ENCODE data around the gene ACOT11. TPM values are rescaled to one million over a fixed set of nuclear protein-coding genes. Genes with fewer than 3 reads are reported as not detected.

ACOT11 gene
- total and polyA plus RNA-seq, 9 of the 15 experiments (the other 6 are each of a cell fraction or from before 2014, with no cell fraction given), result 0.04 to 1.2 (median 0.64) TPM; not detected in 2

GRCh38 chr1:54602554-54602953, 54.5 kb downstream of the ACOT11 start:
- in situ Hi-C loops (cut with MboI) (no loop called here), intact Hi-C loops (cut with micrococcal nuclease) (no loop called here)
- 8% methylated on average over 15 of the region's 18 CpGs for WGBS (ENCODE audit: insufficient coverage, low coverage, missing lambda C conversion rate)
- Histone ChIP-seq H3K9me3 (replicated peaks; ENCODE audit: control insufficient read depth, insufficient read depth, low read depth, low read length) (no peaks in the 10 kb centered on the region), H3K27me3 (ENCODE audit: control insufficient read depth in 2 of 2, insufficient read depth in 2 of 2, low read length in 2 of 2) (peaks cover 46 to 74% of the 10 kb centered on the region in 2 experiments), H3K4me3 (no peak overlapping the region), H3K36me3 (ENCODE audit: control insufficient read depth, insufficient read depth, low read length) (no peaks in the 10 kb centered on the region), H3K79me2 (ENCODE audit: control insufficient read depth, insufficient read depth, low read length) (no peaks in the 10 kb centered on the region), H4K20me1 (replicated peaks; ENCODE audit: control insufficient read depth, insufficient read depth, low read length) (peaks cover 7% of the 10 kb centered on the region; the same call in 1 of the 2 replicates), H3K9me1 (ENCODE audit: control insufficient read depth, insufficient read depth, low read length) (no peaks in the 10 kb centered on the region), H3K9ac (ENCODE audit: insufficient read depth in 1 of 2, low read depth in 2 of 2, low read length in 2 of 2) (no peak overlapping the region; a peak in 1 of 4 replicates), H3K4me1 (replicated peaks in 1 of 2; ENCODE audit: control insufficient read depth in 2 of 2, insufficient read depth in 2 of 2, low read length in 2 of 2) (peaks cover 0 to 11% of the 10 kb centered on the region in 2 experiments; a peak in 2 of 5 replicates), H3K27ac (ENCODE audit: extremely low read depth, low read depth, low read length) (no peak overlapping the region), H3K4me2 (ENCODE audit: insufficient read depth, low read length) (no peak overlapping the region), H2AFZ (ENCODE audit: low read depth, low read length) (no peak overlapping the region)
- ATAC-seq, result no peak; the same call in 2 of the 3 replicates
- TF ChIP-seq SAFB2 (IDR thresholded peaks at IDR 0.05; ENCODE audit: borderline replicate concordance, low read depth, low read length, severe bottlenecking) (no peak), CBFB (CRISPR knock-in tag; IDR thresholded peaks at IDR 0.05) (no peak), FOXP1 (CRISPR knock-in tag; IDR thresholded peaks at IDR 0.05) (no peak), IRF9 (tag; IDR thresholded peaks at IDR 0.05) (no peak), PATZ1 (CRISPR knock-in tag; IDR thresholded peaks at IDR 0.05; ENCODE audit: borderline replicate concordance) (no peak), CREB3L1 (IDR thresholded peaks at IDR 0.05; ENCODE audit: borderline replicate concordance, low read depth) (no peak), THAP7 (CRISPR knock-in tag; IDR thresholded peaks at IDR 0.05) (no peak), ZNF133 (CRISPR knock-in tag; IDR thresholded peaks at IDR 0.05) (no peak), PBX2 (CRISPR knock-in tag; IDR thresholded peaks at IDR 0.05; ENCODE audit: low read depth) (no peak), PBX2 (tag; conservative IDR thresholded peaks at IDR 0.05; ENCODE audit: low read depth) (no peak), IRF2 (CRISPR knock-in tag; IDR thresholded peaks at IDR 0.05) (no peak), TEAD4 (IDR thresholded peaks at IDR 0.05; ENCODE audit: low read length) (no peak), TEAD4 (CRISPR knock-in tag; IDR thresholded peaks at IDR 0.05; ENCODE audit: borderline replicate concordance) (no peak), HLTF (IDR thresholded peaks at IDR 0.05) (no peak)
- no TSS peak for BruUV-seq (replicated peaks)
- ChIA-PET CTCF (ENCODE audit: low intra/inter-chr PET ratio) (no interaction called here), POLR2A (interaction anchor here (1.0 kb wide), 1 partner anchor 12 kb away, joined by 3 read pairs; no protein-coding TSS in a partner anchor)
- DNase-seq (ENCODE audit: extremely low read depth in 1 of 4, low spot score in 3 of 4), result no peak
- no peak for FAIRE-seq
